Right ventricle myocardium inferior (tissue), 1 donor: ENCODE results near the gene ATG9B. TPM values are rescaled to one million over a fixed set of nuclear protein-coding genes. Genes with fewer than 3 reads are reported as not detected.

Experiments used
- ATAC-seq: fragments of 200-7000 bp; cut with Tn5 transposase; one replicate; pipeline ENCODE4 v1.9.1; 2020; ENCODE audit warnings: mild to moderate bottlenecking, moderate library complexity
- DNase-seq: peaks from one replicate; pipeline ENCODE4 v3.0.0; 2021; ENCODE audit errors: missing footprints
- intact Hi-C: fragments of 100-400 bp; cut with DNase I; formaldehyde crosslinking; loops from one replicate; pipeline ENCODE4 v1.11.0; 2022
- total RNA-seq: library from RNA; stranded (reverse); fragmentation: NEBNext Ultra II Directional; extraction: Animal tissue kit (Norgen Biotek cat#: 25700); gene quantifications from one replicate; pipeline ENCODE4 v1.2.1, GENCODE V29; 2021
- donor health status: DM: no; HTN: yes; CAD: no; lungs with severe emphysema.

ATG9B gene
- total RNA-seq, 1 donor from 2014 or later, result not detected

- ATAC-seq (peak; percentile 81), DNase-seq (peak; percentile 82)
- intact Hi-C loops, result no loop called here
These were observed 30.0 kb downstream of the ATG9B start for GRCh38 chr7:150994141-150994837.

- intact Hi-C loops, result no loop called here
- DNase-seq (peak; percentile 76), ATAC-seq (peak; percentile 18)
These were observed 30.8 kb downstream of the ATG9B start for GRCh38 chr7:150993511-150993910.

- DNase-seq (no peak), ATAC-seq (peak; percentile 45)
- intact Hi-C loops, result no loop called here
These were observed 31.4 kb downstream of the ATG9B start for GRCh38 chr7:150992833-150993302.

GRCh38 chr7:150992051-150992640 lies 32.1 kb downstream of the ATG9B start:
- DNase-seq (no peak), ATAC-seq (no peak)
- intact Hi-C loops, result no loop called here

GRCh38 chr7:150990416-150991186 lies 33.7 kb downstream of the ATG9B start, which contains the start of gene NOS3:
Gene NOS3 (plus strand): TSS chr7:150991017. CDS start chr7:150993804, 2,787 bp downstream.
- intact Hi-C loops, result no loop called here
- no peak for ATAC-seq
- DNase-seq, result peak; percentile 56

- DNase-seq, result peak; percentile 18
- intact Hi-C loops, result loop anchor here (5.0 kb wide), 1 partner anchor 207 kb away; no protein-coding TSS in a partner anchor
- ATAC-seq, result no peak
These were observed 34.8 kb downstream of the ATG9B start for GRCh38 chr7:150989456-150989855.

GRCh38 chr7:150988230-150989226 lies 35.8 kb downstream of the ATG9B start:
- ATAC-seq, result peak; percentile 47
- intact Hi-C loops, result loop anchor here (1.0 to 5.0 kb wide), 2 partner anchors 90 to 206 kb away; no protein-coding TSS in a partner anchor

GRCh38 chr7:150986556-150986955 lies 37.7 kb downstream of the ATG9B start:
- intact Hi-C loops, result loop anchor here (1.0 to 5.0 kb wide), 2 partner anchors 23 to 204 kb away; no protein-coding TSS in a partner anchor
- DNase-seq (peak; percentile 53), ATAC-seq (no peak)

More at GRCh38 chr7:150988230-150989226, 35.8 kb downstream of the ATG9B start:
- DNase-seq, result peak; percentile 78

- DNase-seq (peak; percentile 68), ATAC-seq (peak; percentile 54)
- intact Hi-C loops, result loop anchor here (1.0 to 5.0 kb wide), 2 partner anchors 23 to 204 kb away; no protein-coding TSS in a partner anchor
These were observed 38.2 kb downstream of the ATG9B start for GRCh38 chr7:150986099-150986512.

GRCh38 chr7:150983893-150984368 lies 40.4 kb downstream of the ATG9B start:
- intact Hi-C loops, result no loop called here
- DNase-seq (peak; percentile 37), ATAC-seq (no peak)

GRCh38 chr7:150982351-150982750 lies 41.9 kb downstream of the ATG9B start:
- DNase-seq (peak; percentile 62), ATAC-seq (no peak)
- intact Hi-C loops, result no loop called here

GRCh38 chr7:150981644-150982043 lies 42.6 kb downstream of the ATG9B start:
- ATAC-seq, result no peak
- peak; percentile 9 for DNase-seq
- intact Hi-C loops, result no loop called here

GRCh38 chr7:150980663-150981062 lies 43.6 kb downstream of the ATG9B start:
- no peak for DNase-seq
- ATAC-seq, result no peak
- intact Hi-C loops, result no loop called here

GRCh38 chr7:150979713-150980390 lies 44.4 kb downstream of the ATG9B start:
- ATAC-seq (no peak), DNase-seq (peak; percentile 44)
- intact Hi-C loops, result loop anchor here (10.0 kb wide), 1 partner anchor 155 kb away; no protein-coding TSS in a partner anchor

GRCh38 chr7:150978126-150978789 lies 46.0 kb downstream of the ATG9B start, which contains the start of gene KCNH2:
Gene KCNH2 (minus strand): TSS chr7:150978321. CDS start chr7:150977913, 408 bp downstream.
- DNase-seq (peak; percentile 80), ATAC-seq (peak; percentile 41)
- intact Hi-C loops, result loop anchor here (10.0 kb wide), 1 partner anchor 153 kb away; no protein-coding TSS in a partner anchor

- no peak for DNase-seq
- ATAC-seq, result peak; percentile 14
These were observed 46.7 kb downstream of the ATG9B start for GRCh38 chr7:150977382-150978125.

More at GRCh38 chr7:150977382-150978125, 46.7 kb downstream of the ATG9B start:
- intact Hi-C loops, result loop anchor here (1.0 to 10.0 kb wide), 2 partner anchors 12 to 153 kb away; no protein-coding TSS in a partner anchor
